Activated naive CD8-positive, alpha-beta T cell treated with anti-CD3 and anti-CD28 coated beads, Interleukin-2, amount 50 U/mL, for 24 hours (primary cell): ENCODE results near the gene ASXL2.

Source experiments
- ATAC-seq: fragments of 150-1000 bp; cut with Tn5 transposase; one replicate; pipeline ENCODE4 v1.10.0; 2021
- DNase-seq: peaks from one replicate; pipeline ENCODE4 v3.0.0; 2021
- H3K27ac Mint-ChIP-seq: one replicate; pipeline ENCODE4 v1.8.0; 2021; ENCODE audit warnings: mild to moderate bottlenecking, mixed read lengths
- H3K27me3 Mint-ChIP-seq: one replicate; pipeline ENCODE4 v1.8.0; 2021; ENCODE audit warnings: mixed read lengths
- H3K36me3 Mint-ChIP-seq: one replicate; pipeline ENCODE4 v1.8.0; 2021; ENCODE audit warnings: low read depth, mixed read lengths
- H3K4me1 Mint-ChIP-seq: one replicate; pipeline ENCODE4 v1.8.0; 2021; ENCODE audit warnings: mixed read lengths
- H3K4me3 Mint-ChIP-seq: one replicate; pipeline ENCODE4 v1.8.0; 2021; ENCODE audit warnings: mild to moderate bottlenecking, moderate library complexity, mixed read lengths
- H3K9me3 Mint-ChIP-seq: one replicate; pipeline ENCODE4 v1.8.0; 2021; ENCODE audit warnings: mixed read lengths

ASXL2 gene

DNA sequence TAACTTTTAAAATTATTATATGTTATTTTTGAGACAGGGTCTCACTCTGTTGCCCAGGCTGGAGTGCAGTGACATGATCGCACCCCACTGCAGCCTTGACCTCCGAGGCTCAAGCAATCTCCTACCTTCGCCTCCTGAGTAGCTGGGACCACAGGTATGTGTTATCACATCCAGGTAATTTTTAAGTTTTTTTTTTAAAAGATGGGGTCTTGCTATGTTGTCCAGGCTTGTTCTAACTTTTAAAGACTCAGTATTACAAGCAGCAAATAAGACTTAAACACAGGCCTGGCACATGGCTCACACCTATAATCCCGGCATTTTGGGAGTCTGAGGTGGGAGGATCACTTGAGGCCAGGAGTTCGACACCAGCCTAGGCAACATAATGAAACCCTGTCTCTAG lies 101.2 kb downstream of the ASXL2 start:
- no peak for DNase-seq
- H3K27ac Mint-ChIP-seq: no peak overlapping the region
- no peaks in the 10 kb centered on the region for H3K27me3 Mint-ChIP-seq
- no peak for ATAC-seq
- H3K4me3 Mint-ChIP-seq: no peak overlapping the region
- peaks cover 21% of the 10 kb centered on the region for H3K4me1 Mint-ChIP-seq
- peaks cover 10% of the 10 kb centered on the region for H3K9me3 Mint-ChIP-seq
- H3K36me3 Mint-ChIP-seq: peaks cover 20% of the 10 kb centered on the region

DNA sequence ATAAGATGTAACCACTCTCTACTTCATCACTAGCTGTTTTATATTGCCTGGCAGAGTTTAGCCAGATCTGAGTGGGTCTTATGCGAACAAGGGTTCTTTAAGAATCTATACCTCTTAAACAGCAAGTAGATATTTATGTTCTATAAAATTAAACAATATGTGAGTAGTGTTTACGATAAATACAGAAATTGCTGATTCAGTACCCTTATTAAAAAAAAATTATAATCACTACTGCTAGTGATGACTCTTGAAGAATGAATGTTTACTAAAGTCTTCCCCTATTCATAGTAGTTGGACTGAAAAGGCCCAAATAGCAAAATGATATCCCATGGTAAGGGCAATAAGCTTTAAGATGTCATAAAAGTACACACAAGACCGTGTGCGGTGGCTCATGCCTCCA lies 106.2 kb downstream of the ASXL2 start:
- H3K9me3 Mint-ChIP-seq: peaks cover 10% of the 10 kb centered on the region
- DNase-seq (no peak), ATAC-seq (no peak)
- H3K4me1 Mint-ChIP-seq: peaks cover 21% of the 10 kb centered on the region
- H3K4me3 Mint-ChIP-seq: no peak overlapping the region
- H3K36me3 Mint-ChIP-seq: peaks cover 44% of the 10 kb centered on the region
- no peak overlapping the region for H3K27ac Mint-ChIP-seq
- H3K27me3 Mint-ChIP-seq: no peaks in the 10 kb centered on the region

DNA sequence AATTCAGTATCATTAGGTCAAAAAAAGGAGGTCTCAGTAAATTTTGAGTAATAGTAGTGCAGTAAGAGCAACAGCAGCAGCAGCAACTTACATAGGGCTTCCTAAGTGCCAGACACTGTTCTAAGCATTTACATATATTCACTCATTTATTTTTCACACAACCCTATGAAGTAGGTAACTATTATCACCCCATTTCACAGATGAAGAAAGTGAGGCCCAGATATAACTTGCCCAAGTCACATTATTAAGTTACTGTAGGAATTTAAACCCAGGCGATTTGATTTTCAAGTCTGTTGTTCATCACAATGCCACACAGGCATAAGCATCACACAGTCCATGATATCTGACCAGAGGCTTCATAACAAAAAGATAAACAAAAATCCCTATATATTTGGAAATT lies 114.7 kb downstream of the ASXL2 start:
- Mint-ChIP-seq H3K27me3 (no peaks in the 10 kb centered on the region), H3K4me1 (peaks cover 17% of the 10 kb centered on the region), H3K9me3 (no peaks in the 10 kb centered on the region), H3K4me3 (no peak overlapping the region), H3K27ac (no peak overlapping the region), H3K36me3 (peaks cover 60% of the 10 kb centered on the region)
- DNase-seq (no peak), ATAC-seq (no peak)

DNA sequence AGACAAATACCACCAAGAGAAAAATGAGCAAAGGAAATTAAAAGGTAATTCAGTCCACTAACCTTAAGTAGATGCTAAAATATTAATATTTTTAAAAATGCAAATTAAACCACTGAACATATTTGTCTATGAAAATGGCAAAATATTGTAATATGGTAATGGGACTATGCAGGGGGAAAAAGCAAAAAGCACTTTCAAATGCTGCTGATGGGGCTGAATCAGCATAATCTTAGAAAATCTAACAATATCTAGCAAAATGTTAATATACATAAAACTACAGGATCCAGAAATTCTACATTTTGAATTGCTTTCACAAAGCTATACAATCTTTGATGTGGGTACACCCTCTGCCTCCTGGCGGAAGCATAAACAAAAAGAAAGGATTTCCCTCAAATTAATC lies 118.0 kb downstream of the ASXL2 start:
- ATAC-seq: no peak
- DNase-seq: no peak
- Mint-ChIP-seq H3K4me1 (peaks cover 7% of the 10 kb centered on the region), H3K36me3 (peaks cover 54% of the 10 kb centered on the region), H3K27me3 (no peaks in the 10 kb centered on the region), H3K27ac (no peak overlapping the region), H3K4me3 (no peak overlapping the region), H3K9me3 (no peaks in the 10 kb centered on the region)

DNA sequence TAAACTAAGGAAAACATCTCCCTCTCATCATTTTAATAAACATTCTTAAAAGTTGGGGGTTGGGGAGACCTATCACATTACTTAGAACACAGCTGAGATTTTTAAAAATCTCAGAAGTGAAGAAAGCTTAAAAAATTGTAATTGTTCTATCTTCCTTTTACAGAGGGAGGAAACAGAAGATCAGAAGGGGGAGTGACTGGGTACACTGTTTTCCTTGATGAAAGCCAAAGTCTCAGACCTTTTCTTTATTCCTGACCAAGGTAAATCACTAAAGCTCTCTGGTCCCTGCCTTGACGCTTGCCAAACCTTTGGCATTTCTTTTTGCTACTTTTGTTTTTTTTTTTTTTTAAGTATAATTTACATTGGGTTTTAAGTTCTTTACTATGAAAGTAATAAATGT lies 119.9 kb downstream of the ASXL2 start:
- ATAC-seq (no peak), DNase-seq (no peak)
- Mint-ChIP-seq H3K4me1 (peaks cover 14% of the 10 kb centered on the region), H3K27ac (no peak overlapping the region), H3K36me3 (peaks cover 59% of the 10 kb centered on the region), H3K9me3 (no peaks in the 10 kb centered on the region), H3K27me3 (no peaks in the 10 kb centered on the region), H3K4me3 (no peak overlapping the region)

DNA sequence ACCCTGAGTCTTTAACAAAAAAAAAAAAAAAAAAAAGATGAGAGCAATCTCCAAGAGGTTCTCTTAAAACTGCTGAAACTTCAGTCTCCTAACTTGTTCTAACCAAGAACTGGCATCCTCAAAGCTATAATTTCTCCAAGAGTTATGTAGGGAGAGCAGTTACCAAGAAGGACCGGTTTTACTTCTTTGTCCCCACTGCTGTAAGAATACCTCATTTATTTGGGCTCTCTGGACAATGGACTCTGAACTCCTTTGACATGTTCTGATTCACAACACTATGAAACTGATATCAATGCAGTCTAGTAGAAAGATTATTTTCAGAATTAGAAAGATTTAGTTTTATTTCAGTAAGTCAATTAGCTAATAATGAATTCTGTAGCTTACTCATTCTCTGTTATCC lies 120.4 kb downstream of the ASXL2 start:
- H3K27me3 Mint-ChIP-seq: no peaks in the 10 kb centered on the region
- DNase-seq (no peak), ATAC-seq (no peak)
- H3K9me3 Mint-ChIP-seq: no peaks in the 10 kb centered on the region
- peaks cover 62% of the 10 kb centered on the region for H3K36me3 Mint-ChIP-seq
- no peak overlapping the region for H3K27ac Mint-ChIP-seq
- peaks cover 19% of the 10 kb centered on the region for H3K4me1 Mint-ChIP-seq
- no peak overlapping the region for H3K4me3 Mint-ChIP-seq

DNA sequence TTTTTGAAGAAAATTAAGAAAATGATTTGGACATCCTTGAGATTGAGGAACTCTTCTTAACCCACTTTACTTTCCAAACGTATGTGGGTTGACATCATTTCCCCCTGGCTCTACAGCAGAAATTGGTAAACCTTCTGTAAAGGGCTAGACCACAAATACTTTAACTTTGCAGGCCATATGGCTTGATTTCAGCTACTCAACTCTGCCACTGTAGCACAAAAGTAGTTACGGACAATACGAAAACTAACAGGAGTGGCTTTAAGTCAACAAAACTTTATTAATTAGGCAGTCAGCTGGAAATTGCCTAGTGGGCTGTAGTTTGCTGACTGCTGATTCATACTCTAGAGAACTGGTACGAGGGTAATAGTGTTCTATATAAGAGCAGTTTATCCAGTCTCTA lies 121.8 kb downstream of the ASXL2 start:
- no peak for ATAC-seq
- Mint-ChIP-seq H3K4me1 (peaks cover 19% of the 10 kb centered on the region), H3K4me3 (no peak overlapping the region), H3K9me3 (no peaks in the 10 kb centered on the region), H3K27ac (no peak overlapping the region), H3K36me3 (peaks cover 65% of the 10 kb centered on the region), H3K27me3 (no peaks in the 10 kb centered on the region)
- DNase-seq: no peak

DNA sequence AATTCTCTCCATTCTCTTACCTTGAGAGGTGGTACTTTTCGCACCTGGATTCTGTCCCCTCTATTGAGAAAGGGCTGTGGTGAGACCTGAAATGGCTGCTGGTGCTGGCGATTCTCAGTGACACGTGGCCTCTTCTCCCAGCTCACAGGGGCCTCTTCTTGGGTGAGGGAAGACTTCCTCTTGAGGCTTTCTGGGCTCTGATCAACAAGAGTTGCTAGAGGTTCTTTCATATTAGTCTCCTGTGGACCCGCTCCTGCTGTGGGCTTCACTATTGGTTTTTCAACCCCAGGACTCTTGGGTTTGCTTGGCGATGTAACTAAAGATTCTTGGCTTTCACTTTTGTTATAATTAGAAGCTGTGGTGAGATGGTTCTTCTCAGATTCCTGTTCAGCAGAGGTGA lies 128.6 kb downstream of the ASXL2 start:
- DNase-seq: no peak
- H3K4me3 Mint-ChIP-seq: no peak overlapping the region
- H3K4me1 Mint-ChIP-seq: peaks cover 19% of the 10 kb centered on the region
- H3K27ac Mint-ChIP-seq: peak overlapping the region; percentile 58
- H3K36me3 Mint-ChIP-seq: peaks cover 55% of the 10 kb centered on the region
- H3K27me3 Mint-ChIP-seq: no peaks in the 10 kb centered on the region
- H3K9me3 Mint-ChIP-seq: no peaks in the 10 kb centered on the region
- no peak for ATAC-seq

DNA sequence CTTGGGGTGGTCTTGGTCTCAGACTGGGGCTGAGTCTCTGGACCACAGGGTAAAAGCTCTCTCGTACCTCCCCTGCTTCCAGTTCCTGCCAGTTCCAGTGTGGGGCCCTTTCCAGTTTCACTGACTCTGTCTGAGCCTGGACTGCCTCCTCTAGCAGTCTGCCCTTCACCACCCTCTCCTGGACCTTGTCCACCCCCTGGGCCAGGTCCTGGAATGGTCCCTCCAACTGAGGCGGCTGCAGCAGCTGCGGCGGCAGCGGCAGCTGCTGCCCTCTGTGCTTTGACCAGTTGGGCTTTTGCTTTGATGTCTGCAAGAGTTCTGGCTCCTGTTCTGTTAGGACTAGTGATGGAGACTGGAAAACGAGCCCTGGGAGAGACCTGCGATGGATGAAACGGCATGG lies 134.2 kb downstream of the ASXL2 start:
- Mint-ChIP-seq H3K27me3 (no peaks in the 10 kb centered on the region), H3K4me1 (peaks cover 11% of the 10 kb centered on the region), H3K4me3 (no peak overlapping the region), H3K36me3 (peaks cover 47% of the 10 kb centered on the region), H3K9me3 (no peaks in the 10 kb centered on the region), H3K27ac (no peak overlapping the region)
- DNase-seq: no peak
- ATAC-seq: no peak

DNA sequence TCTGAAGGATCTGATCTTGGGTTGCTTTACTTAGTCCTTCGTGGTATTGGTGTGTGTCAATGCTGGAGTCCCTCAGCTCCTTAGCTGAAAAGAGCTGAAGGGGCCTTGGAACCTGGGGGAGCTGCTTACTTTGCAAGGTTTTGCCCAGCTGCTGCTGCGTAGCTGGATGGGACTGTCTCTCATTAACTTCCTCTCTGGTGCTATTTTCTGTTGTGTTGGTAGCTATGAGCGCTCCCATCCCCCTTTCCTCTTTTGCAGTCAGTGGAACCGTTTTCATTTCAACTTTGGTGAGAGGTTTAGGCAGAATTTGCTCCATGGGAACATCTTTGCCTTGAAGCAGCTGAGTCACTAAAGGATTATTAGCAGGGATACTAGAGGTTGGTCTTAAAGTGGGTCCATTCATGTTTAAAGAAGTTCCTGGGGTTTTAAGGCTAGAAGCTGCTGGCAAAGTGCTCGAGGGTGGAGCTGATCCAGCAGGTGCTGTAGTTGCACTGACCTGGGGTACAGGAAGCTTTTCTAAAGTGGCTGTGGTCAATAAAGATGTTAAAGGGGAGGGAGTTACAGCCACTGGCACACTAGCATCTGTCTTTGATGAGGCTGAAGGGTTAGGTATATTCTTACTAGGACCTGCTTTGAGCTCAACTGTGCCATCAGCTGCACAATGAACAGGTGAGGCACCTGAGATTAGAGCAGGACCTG lies 135.0 kb downstream of the ASXL2 start:
- H3K4me3 Mint-ChIP-seq: no peak overlapping the region
- H3K4me1 Mint-ChIP-seq: peaks cover 11% of the 10 kb centered on the region
- no peaks in the 10 kb centered on the region for H3K27me3 Mint-ChIP-seq
- no peak for DNase-seq
- no peaks in the 10 kb centered on the region for H3K9me3 Mint-ChIP-seq
- ATAC-seq: no peak
- peaks cover 42% of the 10 kb centered on the region for H3K36me3 Mint-ChIP-seq
- H3K27ac Mint-ChIP-seq: peak overlapping the region; percentile 10

DNA sequence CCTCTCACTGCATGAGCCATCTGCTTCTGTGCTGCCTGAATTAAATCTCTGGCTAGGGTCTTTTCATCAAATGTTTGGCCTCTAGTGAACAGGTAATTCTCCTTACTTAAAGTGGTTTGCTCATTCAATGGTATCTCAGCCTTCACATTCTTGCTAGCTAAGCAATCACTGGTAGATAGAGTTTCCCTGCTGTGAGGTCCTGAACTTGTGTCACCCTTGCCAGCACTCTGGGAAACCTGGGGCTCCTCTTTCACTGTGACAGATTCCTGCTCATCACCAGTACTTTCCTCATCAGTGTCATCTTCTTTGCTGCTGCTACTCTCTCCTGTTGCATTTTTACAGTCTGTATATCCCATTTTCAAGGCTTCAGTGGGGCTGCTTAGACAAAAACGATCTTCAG lies 135.8 kb downstream of the ASXL2 start:
- Mint-ChIP-seq H3K27ac (no peak overlapping the region), H3K36me3 (peaks cover 38% of the 10 kb centered on the region)

DNA sequence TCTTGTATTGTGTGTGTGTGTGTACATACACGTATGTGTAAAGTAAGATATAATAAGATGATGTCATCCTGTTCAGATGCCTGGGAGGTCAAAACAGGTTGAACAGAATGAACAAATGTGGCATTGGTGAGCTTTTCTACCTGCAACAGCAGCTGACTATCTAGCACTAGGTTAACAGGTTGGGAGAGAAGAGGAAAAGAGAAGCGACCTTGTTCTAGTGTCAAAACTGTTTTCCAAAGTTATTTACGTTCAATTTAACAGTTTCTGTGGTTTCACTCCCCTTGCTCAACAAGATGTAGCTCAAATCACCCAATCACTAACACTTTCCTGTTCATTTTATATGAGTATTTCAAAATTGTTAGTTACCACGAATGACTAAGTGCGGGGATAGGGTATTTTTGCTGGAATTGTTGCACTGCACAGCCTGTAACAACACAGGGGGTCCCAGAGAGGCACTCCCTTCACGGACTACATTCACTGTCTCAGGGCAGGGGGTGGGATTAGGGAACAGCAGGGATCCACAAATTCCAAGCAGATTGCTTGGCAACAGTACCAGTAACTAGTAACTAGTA lies 137.4 kb downstream of the ASXL2 start:
- no peaks in the 10 kb centered on the region for H3K27me3 Mint-ChIP-seq
- H3K27ac Mint-ChIP-seq: no peak overlapping the region
- ATAC-seq (peak; percentile 37), DNase-seq (no peak)
- H3K9me3 Mint-ChIP-seq: no peaks in the 10 kb centered on the region
- peaks cover 17% of the 10 kb centered on the region for H3K4me1 Mint-ChIP-seq
- peaks cover 35% of the 10 kb centered on the region for H3K36me3 Mint-ChIP-seq
- no peak overlapping the region for H3K4me3 Mint-ChIP-seq

More for the DNA sequence above, 135.8 kb downstream of the ASXL2 start:
- no peak for ATAC-seq
- Mint-ChIP-seq H3K4me3 (no peak overlapping the region), H3K9me3 (no peaks in the 10 kb centered on the region), H3K27me3 (no peaks in the 10 kb centered on the region), H3K4me1 (peaks cover 11% of the 10 kb centered on the region)
- DNase-seq: no peak

DNA sequence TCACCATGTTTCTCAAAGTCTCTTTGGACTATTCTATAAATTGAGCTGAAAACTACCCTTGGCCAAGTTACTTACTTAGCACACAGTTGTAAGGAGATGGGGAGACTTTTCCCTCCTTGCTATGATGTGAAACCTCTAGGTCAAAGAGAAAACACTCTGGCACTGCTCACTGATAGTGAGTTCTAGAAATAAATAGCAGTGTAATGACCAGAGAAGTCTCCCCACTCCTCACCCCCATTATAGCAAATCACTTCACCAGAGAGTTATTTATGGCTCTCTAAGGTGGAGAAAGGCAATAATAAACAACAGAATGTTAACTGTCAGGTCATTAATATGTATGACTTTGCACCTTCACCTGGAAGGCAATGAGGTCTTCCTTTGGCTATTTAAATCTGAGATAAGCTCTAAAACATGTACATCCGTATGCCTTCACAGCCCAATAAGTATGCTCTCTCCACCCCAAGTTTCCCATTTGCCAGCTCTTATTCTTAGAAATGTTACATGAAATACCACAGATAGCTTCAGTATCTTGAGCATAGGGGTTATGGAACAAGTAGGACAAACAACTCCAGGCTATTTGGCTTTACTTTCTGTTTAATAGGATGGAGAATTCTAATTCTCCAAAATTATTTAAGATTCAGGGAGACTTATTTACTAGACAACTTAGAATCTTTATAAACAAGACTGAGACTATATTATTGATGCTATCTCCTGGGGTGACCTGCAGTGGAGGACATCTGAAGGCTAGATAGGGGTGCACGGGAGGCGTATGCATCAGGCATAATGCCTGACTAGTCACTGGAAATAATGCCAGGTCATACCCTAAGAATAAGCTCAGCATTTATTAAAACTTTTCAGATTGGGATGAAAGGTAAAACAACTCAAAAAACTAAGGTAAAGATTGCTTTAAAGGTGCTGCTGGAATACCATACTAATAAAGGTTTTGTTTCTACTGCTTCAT lies 139.6 kb downstream of the ASXL2 start:
- no peak for DNase-seq
- Mint-ChIP-seq H3K4me1 (peaks cover 15% of the 10 kb centered on the region), H3K36me3 (peaks cover 29% of the 10 kb centered on the region), H3K4me3 (no peak overlapping the region), H3K9me3 (no peaks in the 10 kb centered on the region), H3K27me3 (no peaks in the 10 kb centered on the region), H3K27ac (no peak overlapping the region)
- ATAC-seq: no peak

DNA sequence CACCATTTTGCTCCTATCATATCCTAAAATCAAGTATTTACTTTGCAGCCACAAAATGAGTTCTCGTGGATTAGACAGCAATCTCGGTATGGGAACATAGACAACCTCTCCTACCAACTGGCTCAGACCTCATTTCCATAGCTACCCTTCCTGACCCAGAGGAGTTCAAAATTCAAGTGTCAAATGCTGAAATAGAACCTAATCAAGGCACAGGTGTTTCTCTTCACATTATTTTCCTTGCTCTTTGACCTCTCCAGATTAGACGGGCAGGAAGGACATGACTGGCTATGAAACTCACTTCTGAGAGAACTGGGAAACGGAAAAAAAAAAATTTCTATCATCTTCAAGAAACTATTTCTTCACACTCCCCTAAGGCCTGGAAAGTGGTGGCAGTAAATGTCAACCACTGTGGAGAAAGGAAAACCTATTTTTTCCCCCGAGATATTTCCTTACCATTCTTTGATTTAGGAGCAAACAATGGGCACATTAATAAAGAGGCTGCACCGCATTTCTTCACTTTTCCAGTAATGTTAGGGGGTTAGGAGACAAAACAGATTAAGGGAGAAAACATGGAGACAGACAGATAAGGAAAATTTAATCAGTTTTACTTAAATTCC lies 141.3 kb downstream of the ASXL2 start:
- Mint-ChIP-seq H3K27me3 (no peaks in the 10 kb centered on the region), H3K4me3 (no peak overlapping the region), H3K9me3 (no peaks in the 10 kb centered on the region), H3K4me1 (peaks cover 10% of the 10 kb centered on the region), H3K27ac (peak overlapping the region; percentile 6), H3K36me3 (peaks cover 17% of the 10 kb centered on the region)
- DNase-seq (no peak), ATAC-seq (no peak)
